HepG2 (cell line): ENCODE data around the gene BRCA1. TPM values are rescaled to one million over a fixed set of nuclear protein-coding genes. Genes with fewer than 3 reads are reported as not detected.

Source experiments
- ATAC-seq: fragments of 200-7000 bp; cut with Tn5 transposase; 3 replicates; pipeline ENCODE4 v1.9.1; 2020; ENCODE audit warnings: mild to moderate bottlenecking, moderate library complexity
- BruUV-seq: library from RNA; stranded (reverse); fragments of 400-500 nt; replicated peaks from 2 replicates; lab custom pipeline; 2021; lab: Mats Ljungman, UMichigan
- CTCF ChIA-PET: fragments of 300-600 bp; formaldehyde crosslinking; extraction: SDS; loops from one replicate; lab custom pipeline; 2021; ENCODE audit warnings: low total read pairs, inconsistent platforms, low intra/inter-chr PET ratio; lab: Yijun Ruan, JAX
- POLR2A ChIA-PET: fragments of 350-600 bp; sonication (Branson Sonifier 250); formaldehyde crosslinking; loops from one replicate; lab custom pipeline; 2020; ENCODE audit warnings: antibody characterized with exemption, inconsistent platforms; lab: Yijun Ruan, JAX
- DNase-seq: peaks from one replicate; pipeline ENCODE4 v3.0.0-alpha.2; 2015; ENCODE audit warnings: low spot score
- FAIRE-seq: peaks from 3 replicates; lab custom pipeline; 2011; peaks lifted over from hg19 to GRCh38; lab: Jason Lieb, UNC
- H2AFZ ChIP-seq: one replicate; pipeline ENCODE4 v1.6.1; 2011; ENCODE audit warnings: low read length, inconsistent platforms
- H3K27ac ChIP-seq: fragments of 300-600 bp; 3 replicates; pipeline ENCODE4 v1.8.0; 2011; ENCODE audit warnings: mixed run types, mild to moderate bottlenecking, mixed read lengths, low read length, inconsistent platforms; ENCODE audit not compliant: insufficient read depth; ENCODE audit errors: extremely low read length
- H3K27me3 ChIP-seq, 2 experiments: fragments of 200-600 bp in 1 of 2; 2 replicates in 1 of 2; 3 replicates in 1 of 2; pipeline versions ENCODE4 v1.6.0 to v1.8.0; 2011; ENCODE audit warnings: low read length in 2 of 2, mild to moderate bottlenecking in 2 of 2, moderate library complexity in 2 of 2, inconsistent platforms in 1 of 2; ENCODE audit not compliant: insufficient read depth in 2 of 2, control insufficient read depth in 1 of 2
- H3K36me3 ChIP-seq, 2 experiments: fragments of 200-600 bp in 1 of 2; replicated peaks in 1 of 2; 2 replicates in 1 of 2; 3 replicates in 1 of 2; pipeline versions ENCODE4 v1.5.1 to v1.8.0; 2011; ENCODE audit warnings: low read length in 2 of 2, inconsistent platforms in 1 of 2; ENCODE audit not compliant: insufficient read depth in 2 of 2, control insufficient read depth in 1 of 2
- H3K4me1 ChIP-seq: 2 replicates; pipeline ENCODE4 v1.5.1; 2012; ENCODE audit warnings: low read length, inconsistent platforms; ENCODE audit not compliant: insufficient read depth
- H3K4me2 ChIP-seq: 2 replicates; pipeline ENCODE4 v1.6.0; 2011; ENCODE audit warnings: low read depth, low read length, inconsistent platforms
- H3K4me3 ChIP-seq, 3 experiments: fragments of 200-600 bp in 1 of 3; sonication (generic), shearing (Covaris generic) in 1 of 3; replicated peaks in 1 of 3; 2 replicates each; pipeline ENCODE4 v1.5.1; 2011 to 2016; ENCODE audit warnings: low read length in 3 of 3, inconsistent platforms in 2 of 3, low read depth in 2 of 3, mild to moderate bottlenecking in 2 of 3, control low read depth in 1 of 3, mixed read lengths in 1 of 3; ENCODE audit not compliant: insufficient read depth in 1 of 3
- H3K79me2 ChIP-seq: one replicate; pipeline ENCODE4 v1.6.1; 2011; ENCODE audit warnings: low read length, inconsistent platforms; ENCODE audit not compliant: insufficient read depth
- H3K9ac ChIP-seq: 2 replicates; pipeline ENCODE4 v1.6.0; 2011; ENCODE audit warnings: mild to moderate bottlenecking, low read depth, low read length, inconsistent platforms; ENCODE audit not compliant: insufficient read depth
- H3K9me3 ChIP-seq: 2 replicates; pipeline ENCODE4 v1.5.1; 2012; ENCODE audit warnings: mild to moderate bottlenecking, low read length
- H4K20me1 ChIP-seq: 2 replicates; pipeline ENCODE4 v1.6.0; 2011; ENCODE audit warnings: inconsistent platforms, mild to moderate bottlenecking, low read length, moderate library complexity; ENCODE audit not compliant: insufficient read depth
- ATF3 ChIP-seq: sonication (generic); formaldehyde crosslinking; IDR thresholded peaks from 2 replicates; pipeline ENCODE4 v1.4.0; 2020; ENCODE audit warnings: missing genetic modification reagents
- DR1 ChIP-seq: sonication (generic); formaldehyde crosslinking; IDR thresholded peaks from 2 replicates; pipeline ENCODE4 v1.8.0; 2021; ENCODE audit warnings: mild to moderate bottlenecking, missing genetic modification reagents, inconsistent platforms
- KAT7 ChIP-seq: IDR thresholded peaks from 2 replicates; pipeline ENCODE4 v1.6.1; 2018; ENCODE audit warnings: borderline replicate concordance, missing compliant biosample characterization
- MAZ ChIP-seq, 2 experiments: sonication (generic) in 1 of 2; formaldehyde crosslinking in 1 of 2; IDR thresholded peaks; 2 replicates each; pipeline versions ENCODE4 v1.5.0 to v1.6.1; 2012 to 2020; ENCODE audit warnings: low read depth in 2 of 2, mild to moderate bottlenecking in 2 of 2, borderline replicate concordance in 1 of 2, improper control_type of control experiment in 1 of 2, low read length in 1 of 2, missing genetic modification reagents in 1 of 2, moderate library complexity in 1 of 2
- NFE2L2 ChIP-seq: fragments of 150-350 bp; IDR thresholded peaks from 2 replicates; pipeline ENCODE4 v1.6.1; 2014; ENCODE audit warnings: low read length
- NR2F1 ChIP-seq, 2 experiments: fragments of 450-650 bp in 1 of 2; formaldehyde crosslinking in 1 of 2; IDR thresholded peaks; 2 replicates each; pipeline versions ENCODE4 v1.5.0 to v1.6.1; 2016 to 2020; ENCODE audit warnings: mild to moderate bottlenecking in 1 of 2, missing compliant biosample characterization in 1 of 2, missing genetic modification reagents in 1 of 2, moderate library complexity in 1 of 2
- SRF ChIP-seq: IDR thresholded peaks from 2 replicates; pipeline ENCODE4 v1.6.1; 2011; ENCODE audit warnings: mild to moderate bottlenecking, low read depth, low read length, moderate library complexity
- TEAD2 ChIP-seq: sonication (generic); formaldehyde crosslinking; IDR thresholded peaks from 2 replicates; pipeline ENCODE4 v1.9.0; 2021; ENCODE audit warnings: missing genetic modification reagents
- TGIF2 ChIP-seq: IDR thresholded peaks from 2 replicates; pipeline ENCODE4 v1.6.1; 2016; ENCODE audit warnings: control low read depth, missing compliant biosample characterization
- ZFX ChIP-seq: sonication (generic); formaldehyde crosslinking; IDR thresholded peaks from 2 replicates; pipeline ENCODE4 v1.4.0; 2020; ENCODE audit warnings: mild to moderate bottlenecking, low read depth, missing genetic modification reagents, moderate library complexity
- ZMAT3 ChIP-seq: sonication (generic); formaldehyde crosslinking; conservative IDR thresholded peaks from 2 replicates; pipeline ENCODE4 v1.7.0; 2021; ENCODE audit warnings: missing genetic modification reagents
- ZNF160 ChIP-seq: sonication (generic); formaldehyde crosslinking; IDR thresholded peaks from 2 replicates; pipeline ENCODE4 v1.8.0; 2022; ENCODE audit warnings: mild to moderate bottlenecking, inconsistent platforms, missing genetic modification reagents
- ZNF235 ChIP-seq: sonication (generic); formaldehyde crosslinking; IDR thresholded peaks from 2 replicates; pipeline ENCODE4 v1.8.1; 2023; ENCODE audit warnings: mild to moderate bottlenecking, missing genetic modification reagents, borderline replicate concordance
- ZNF33A ChIP-seq: sonication (generic); formaldehyde crosslinking; IDR thresholded peaks from 2 replicates; pipeline ENCODE4 v1.5.1; 2020; ENCODE audit warnings: missing genetic modification reagents, mild to moderate bottlenecking, moderate library complexity, borderline replicate concordance
- ZNF709 ChIP-seq: sonication (generic); formaldehyde crosslinking; IDR thresholded peaks from 2 replicates; pipeline ENCODE4 v1.5.0; 2020; ENCODE audit warnings: mild to moderate bottlenecking, missing genetic modification reagents
- ZNF776 ChIP-seq: sonication (generic); formaldehyde crosslinking; IDR thresholded peaks from 2 replicates; pipeline ENCODE4 v1.4.0; 2020; ENCODE audit warnings: mild to moderate bottlenecking, missing genetic modification reagents
- WGBS: methylation state at CpG from one replicate; pipeline ENCODE4 v1.1.6; 2017; ENCODE audit warnings: low lambda C conversion rate; 5-methylcytosine and 5-hydroxymethylcytosine counted together
- in situ Hi-C: cut with HindIII; loops from 2 replicates; pipeline ENCODE4 v1.10.0; 2017; ENCODE audit warnings: low pct_unique_long_range_greater_than_20kb; ENCODE audit not compliant: extremely low pct_ligation_motif_present
- intact Hi-C: fragments of 100-400 bp; cut with micrococcal nuclease; formaldehyde crosslinking; loops from one replicate; pipeline ENCODE4 v1.10.0; 2022; ENCODE audit not compliant: unreplicated experiment
- polyA plus RNA-seq, 8 experiments: library from polyadenylated mRNA; depleted of rRNA in 3 of 8; stranded (reverse) in 7 of 8; unstranded in 1 of 8; fragments of >200 nt; fragmentation: Illumina TruSeq in 4 of 8; extraction: Trizol in 4 of 8; gene quantifications; 2 replicates each; pipeline versions ENCODE4 v1.2.1 to v1.2.3, GENCODE V29; 2011 to 2016; ENCODE audit warnings: low read depth in 4 of 8, missing spikeins in 1 of 8, mixed read lengths in 1 of 8; ENCODE audit not compliant: insufficient read depth in 1 of 8
- total RNA-seq, 5 experiments: library from RNA; depleted of rRNA; stranded (reverse); fragments of >200 nt; fragmentation: Illumina TruSeq; extraction: Trizol; gene quantifications; 2 replicates each; pipeline ENCODE4 v1.2.3, GENCODE V29; 2016; ENCODE audit warnings: low read depth in 1 of 5
- TF ChIP-seq, protein P1 (sequence below): sonication (generic); formaldehyde crosslinking; IDR thresholded peaks from 2 replicates; pipeline ENCODE4 v1.4.0; 2020; ENCODE audit warnings: missing genetic modification reagents
- TF ChIP-seq, protein P2 (sequence below): fragments of 450-650 bp; IDR thresholded peaks from 2 replicates; pipeline ENCODE4 v1.6.1; 2017
- TF ChIP-seq, protein P3 (sequence below): sonication (generic); formaldehyde crosslinking; IDR thresholded peaks from 2 replicates; pipeline ENCODE4 v1.4.0; 2020; ENCODE audit warnings: missing genetic modification reagents, mild to moderate bottlenecking, borderline replicate concordance

BRCA1 gene
- total and polyA plus RNA-seq, 2 of the 13 experiments (the other 11 are each of a cell fraction or from before 2014, with no cell fraction given) = 13.3 to 37.5 TPM

DNA sequence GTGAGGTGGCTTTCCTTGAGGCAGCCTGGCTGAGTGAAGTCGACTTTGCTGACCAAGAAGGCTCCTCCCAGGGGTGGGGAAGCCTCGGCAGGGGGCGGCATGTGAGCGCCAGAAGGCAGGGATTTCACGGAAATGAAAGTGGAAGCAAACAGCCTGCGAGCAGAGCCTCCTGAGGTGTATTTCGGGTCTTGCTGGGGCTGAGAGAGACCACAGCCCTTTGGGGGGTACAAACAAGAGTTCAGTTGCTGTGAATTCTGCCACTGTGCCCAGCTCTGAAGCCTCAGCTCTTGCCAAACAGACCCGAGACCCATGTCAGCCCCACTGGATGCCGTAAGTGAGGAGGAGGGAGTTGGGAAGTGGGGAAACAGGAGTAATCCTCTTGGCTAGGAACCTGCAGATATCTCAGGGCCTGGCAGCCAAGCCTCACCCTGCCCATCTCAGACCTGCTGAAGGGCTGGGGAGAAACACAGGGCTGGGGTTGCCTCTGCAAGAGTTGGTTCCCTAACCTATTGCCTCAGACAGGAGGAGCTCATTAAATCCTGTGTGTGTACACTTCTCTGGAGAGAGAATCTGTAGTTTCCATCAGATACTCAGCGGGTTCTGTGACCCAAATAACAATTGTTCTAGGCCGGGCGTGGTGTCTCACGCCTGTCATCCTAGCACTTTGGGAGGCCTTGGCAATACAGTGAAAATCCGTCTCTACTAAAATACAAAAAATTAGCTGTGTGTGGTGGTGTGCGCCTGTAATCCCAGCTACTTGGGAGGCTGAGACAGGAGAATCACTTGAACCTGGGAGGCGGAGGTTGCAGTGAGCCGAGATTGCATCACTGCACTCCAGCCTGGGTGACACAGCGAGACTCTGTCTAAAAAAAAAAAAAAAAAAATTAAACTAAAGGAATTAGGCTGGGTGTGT is 118.3 kb downstream of the BRCA1 start, which contains the start of gene IFI35:
Gene IFI35 (plus strand): TSS at position 146 of the 913 bp plus-strand sequence. CDS start 164 bp downstream, at position 310.
- peaks cover 5 to 15% of the 10 kb centered on the region in 2 experiments for H3K36me3 ChIP-seq
- H3K9ac ChIP-seq = peak within 1 kb of the TSS; percentile 92
- ATAC-seq = peak; percentile 78
- in situ Hi-C loops (no loop called here), intact Hi-C loops (loop anchor here (5.0 kb wide), 1 partner anchor 165 kb away; the partner anchor contains the start of gene NBR1)
- TSS peak; percentile 44 for BruUV-seq
- peak within 1 kb of the TSS; percentile 71 to 92 (median 88) for H3K4me3 ChIP-seq
- peak within 1 kb of the TSS; percentile 92 for H3K4me2 ChIP-seq
- ChIA-PET POLR2A (interaction anchor here (0.6 to 8.3 kb wide), 10 partner anchors 9 to 221 kb away, joined by 3 to 162 read pairs (median 4); partner anchors contain the start of genes NBR1, RPL27, TMEM106A and VAT1), CTCF (no interaction called here)
- peak within 1 kb of the TSS; percentile 92 for H3K27ac ChIP-seq
- no peaks in the 10 kb centered on the region for H3K9me3 ChIP-seq
- H2AFZ ChIP-seq = peak within 1 kb of the TSS; percentile 75
- DNase-seq = peak; percentile 83
- H3K27me3 ChIP-seq = no peaks in the 10 kb centered on the region; a peak in 1 of 5 replicates
- H3K79me2 ChIP-seq = peaks cover 7% of the 10 kb centered on the region
- peak; percentile 59 for FAIRE-seq
- WGBS = 16% methylated on average over 18 of the region's 18 CpGs
- H4K20me1 ChIP-seq = peaks cover 4% of the 10 kb centered on the region; the same call in 1 of the 2 replicates
- peaks cover 81% of the 10 kb centered on the region for H3K4me1 ChIP-seq
- TF ChIP-seq TGIF2 (CRISPR knock-in tag) (no peak), DR1 (no peak), KAT7 (CRISPR knock-in tag) (peak; percentile 68; the same call in 1 of the 2 replicates), NR2F1 (CRISPR knock-in tag; IDR thresholded peaks at IDR 0.05) (no peak), NFE2L2 (no peak), ZNF235 (CRISPR knock-in tag) (no peak), TEAD2 (CRISPR knock-in tag) (no peak), ZNF709 (CRISPR knock-in tag) (no peak), ZNF33A (no peak), MAZ (IDR thresholded peaks at IDR 0.05; ENCODE audit: borderline replicate concordance, low read depth, low read length) (no peak), MAZ (CRISPR knock-in tag; IDR thresholded peaks at IDR 0.05; ENCODE audit: low read depth) (peak; percentile 66), ZNF776 (CRISPR knock-in tag) (no peak), ZFX (CRISPR knock-in tag) (peak; percentile 64), ZNF160 (CRISPR knock-in tag) (no peak), ZMAT3 (CRISPR knock-in tag) (0 out of 2 replicates have a peak, but pooled peaks have one; percentile 23), SRF (no peak), ATF3 (CRISPR knock-in tag) (peak; percentile 32; the same call in 1 of the 2 replicates)
- TF ChIP-seq, protein P1, sequence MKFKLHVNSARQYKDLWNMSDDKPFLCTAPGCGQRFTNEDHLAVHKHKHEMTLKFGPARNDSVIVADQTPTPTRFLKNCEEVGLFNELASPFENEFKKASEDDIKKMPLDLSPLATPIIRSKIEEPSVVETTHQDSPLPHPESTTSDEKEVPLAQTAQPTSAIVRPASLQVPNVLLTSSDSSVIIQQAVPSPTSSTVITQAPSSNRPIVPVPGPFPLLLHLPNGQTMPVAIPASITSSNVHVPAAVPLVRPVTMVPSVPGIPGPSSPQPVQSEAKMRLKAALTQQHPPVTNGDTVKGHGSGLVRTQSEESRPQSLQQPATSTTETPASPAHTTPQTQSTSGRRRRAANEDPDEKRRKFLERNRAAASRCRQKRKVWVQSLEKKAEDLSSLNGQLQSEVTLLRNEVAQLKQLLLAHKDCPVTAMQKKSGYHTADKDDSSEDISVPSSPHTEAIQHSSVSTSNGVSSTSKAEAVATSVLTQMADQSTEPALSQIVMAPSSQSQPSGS (CRISPR knock-in tag) = no peak; the same call in 1 of the 2 replicates
- TF ChIP-seq, protein P2, sequence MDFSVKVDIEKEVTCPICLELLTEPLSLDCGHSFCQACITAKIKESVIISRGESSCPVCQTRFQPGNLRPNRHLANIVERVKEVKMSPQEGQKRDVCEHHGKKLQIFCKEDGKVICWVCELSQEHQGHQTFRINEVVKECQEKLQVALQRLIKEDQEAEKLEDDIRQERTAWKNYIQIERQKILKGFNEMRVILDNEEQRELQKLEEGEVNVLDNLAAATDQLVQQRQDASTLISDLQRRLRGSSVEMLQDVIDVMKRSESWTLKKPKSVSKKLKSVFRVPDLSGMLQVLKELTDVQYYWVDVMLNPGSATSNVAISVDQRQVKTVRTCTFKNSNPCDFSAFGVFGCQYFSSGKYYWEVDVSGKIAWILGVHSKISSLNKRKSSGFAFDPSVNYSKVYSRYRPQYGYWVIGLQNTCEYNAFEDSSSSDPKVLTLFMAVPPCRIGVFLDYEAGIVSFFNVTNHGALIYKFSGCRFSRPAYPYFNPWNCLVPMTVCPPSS = no peak
- TF ChIP-seq, protein P3, sequence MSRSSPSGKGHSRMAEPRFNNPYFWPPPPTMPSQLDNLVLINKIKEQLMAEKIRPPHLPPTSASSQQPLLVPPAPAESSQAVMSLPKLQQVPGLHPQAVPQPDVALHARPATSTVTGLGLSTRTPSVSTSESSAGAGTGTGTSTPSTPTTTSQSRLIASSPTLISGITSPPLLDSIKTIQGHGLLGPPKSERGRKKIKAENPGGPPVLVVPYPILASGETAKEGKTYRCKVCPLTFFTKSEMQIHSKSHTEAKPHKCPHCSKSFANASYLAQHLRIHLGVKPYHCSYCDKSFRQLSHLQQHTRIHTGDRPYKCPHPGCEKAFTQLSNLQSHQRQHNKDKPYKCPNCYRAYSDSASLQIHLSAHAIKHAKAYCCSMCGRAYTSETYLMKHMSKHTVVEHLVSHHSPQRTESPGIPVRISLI (CRISPR knock-in tag) = peak; percentile 25; the same call in 1 of the 2 replicates
